MM.1S (cell line): Measurements from ENCODE around the gene CENPS.
"Not testable (repeated sequence)": the region's sequence is repeated elsewhere in the genome, so short reads cannot be mapped to it uniquely, and the experiment has no call there.

ENCODE experiments used
- DNase-seq: peaks from one replicate; pipeline ENCODE4 v3.0.0-alpha.2; 2015
- H2AFZ ChIP-seq: fragments of 300-600 bp; sonication (generic); 2 replicates; pipeline ENCODE4 v1.6.0; 2016; ENCODE audit warnings: antibody characterized with exemption, low read length
- H3F3A ChIP-seq: fragments of 300-600 bp; sonication (generic); 2 replicates; pipeline ENCODE4 v1.6.1; 2016; ENCODE audit warnings: mild to moderate bottlenecking, antibody characterized with exemption, low read length, moderate library complexity, mixed read lengths; ENCODE audit not compliant: insufficient read depth
- H3K27ac ChIP-seq: fragments of 300-600 bp; sonication (generic); 2 replicates; pipeline ENCODE4 v1.5.1; 2016; ENCODE audit warnings: mild to moderate bottlenecking, low read length
- H3K27me3 ChIP-seq: fragments of 300-600 bp; sonication (generic); replicated peaks from 2 replicates; pipeline ENCODE4 v1.6.0; 2016; ENCODE audit warnings: low read length; ENCODE audit not compliant: insufficient read depth
- H3K36me3 ChIP-seq: fragments of 300-600 bp; sonication (generic); replicated peaks from 2 replicates; pipeline ENCODE4 v1.6.1; 2016; ENCODE audit warnings: mild to moderate bottlenecking, low read length, mixed read lengths; ENCODE audit not compliant: insufficient read depth
- H3K4me1 ChIP-seq: fragments of 300-600 bp; sonication (generic); 2 replicates; pipeline ENCODE4 v1.6.1; 2016; ENCODE audit warnings: low read length, mixed read lengths
- H3K4me2 ChIP-seq: fragments of 300-600 bp; sonication (generic); 2 replicates; pipeline ENCODE4 v1.6.0; 2016; ENCODE audit warnings: low read depth, low read length
- H3K4me3 ChIP-seq: fragments of 300-600 bp; sonication (generic); 2 replicates; pipeline ENCODE4 v1.5.1; 2016; ENCODE audit warnings: low read length, mixed read lengths
- H3K79me2 ChIP-seq: fragments of 300-600 bp; sonication (generic); 2 replicates; pipeline ENCODE4 v1.6.1; 2016; ENCODE audit warnings: mixed run types, low read length, mixed read lengths
- H3K9ac ChIP-seq: fragments of 300-600 bp; sonication (generic); 2 replicates; pipeline ENCODE4 v1.6.1; 2016; ENCODE audit warnings: low read length, mixed read lengths
- H3K9me2 ChIP-seq: fragments of 300-600 bp; sonication (generic); replicated peaks from 2 replicates; pipeline ENCODE4 v1.6.1; 2016; ENCODE audit warnings: mild to moderate bottlenecking, low read length, mixed read lengths; ENCODE audit not compliant: insufficient read depth
- H3K9me3 ChIP-seq: fragments of 300-600 bp; sonication (generic); replicated peaks from 2 replicates; pipeline ENCODE4 v1.6.1; 2016; ENCODE audit warnings: mild to moderate bottlenecking, low read length, mixed read lengths; ENCODE audit not compliant: insufficient read depth
- H4K20me1 ChIP-seq: fragments of 300-600 bp; sonication (generic); 2 replicates; pipeline ENCODE4 v1.6.1; 2016; ENCODE audit warnings: mild to moderate bottlenecking, low read length, moderate library complexity, mixed read lengths; ENCODE audit not compliant: insufficient read depth
- EZH2 ChIP-seq: fragments of 300-600 bp; sonication (generic); optimal IDR thresholded peaks from 2 replicates; pipeline ENCODE3; 2017; ENCODE audit warnings: low read depth, mild to moderate bottlenecking, antibody characterized with exemption, low read length, mixed read lengths
- EZH2phosphoT487 ChIP-seq: fragments of 300-600 bp; sonication (generic); IDR thresholded peaks from 2 replicates; pipeline ENCODE4 v1.6.1; 2018; ENCODE audit warnings: antibody characterized with exemption, low read length
- TF ChIP-seq, protein P1 (sequence below): fragments of 300-600 bp; sonication (generic); IDR thresholded peaks from 2 replicates; pipeline ENCODE4 v1.5.1; 2016; ENCODE audit warnings: antibody characterized with exemption, low read length, mixed read lengths

CENPS gene

DNA sequence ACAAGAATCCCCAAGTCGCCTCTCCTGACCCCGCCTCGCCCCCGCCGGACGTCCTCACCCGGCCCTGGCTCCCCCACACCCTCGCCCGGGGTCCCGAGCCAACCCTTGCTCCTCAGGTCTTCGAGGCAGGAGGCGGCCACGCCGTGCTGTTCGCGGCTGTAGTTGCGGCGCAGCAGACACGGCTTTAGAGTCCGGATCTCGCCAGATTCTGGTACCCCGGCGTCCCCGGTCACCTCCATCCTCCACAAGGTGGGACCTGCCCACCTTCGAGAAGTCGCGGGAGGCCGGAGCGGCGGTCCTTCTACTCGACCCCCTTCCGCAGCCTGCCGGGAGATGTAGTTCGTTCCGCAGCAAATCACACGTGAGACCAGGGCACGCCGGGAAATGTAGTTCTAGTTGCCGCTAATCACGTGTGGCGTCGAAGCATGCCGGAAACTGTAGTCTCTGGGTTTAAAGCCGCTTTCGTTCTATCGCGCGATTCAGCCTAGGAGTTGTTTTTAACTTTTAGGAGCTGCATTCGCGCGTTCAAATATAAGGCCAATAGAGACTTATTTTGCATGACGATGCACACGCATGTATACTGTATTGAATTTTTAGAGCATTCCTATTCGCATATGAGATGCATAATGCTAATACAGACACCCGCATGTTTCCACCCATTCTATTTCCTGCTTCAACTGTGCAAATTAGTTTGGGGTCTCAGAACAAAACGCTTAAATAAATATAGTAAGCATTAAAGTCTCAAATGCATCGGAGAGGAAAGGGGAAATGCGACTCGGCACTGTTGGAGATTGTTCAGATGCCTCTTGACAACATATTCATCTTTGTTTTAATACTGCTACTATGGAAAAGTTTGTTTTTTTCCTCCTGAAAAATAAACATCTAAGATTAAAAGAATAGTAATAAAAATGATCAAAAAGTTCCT, 42.2 kb downstream of the CENPS start, which contains the start of gene DFFA:
Gene DFFA (minus strand): TSS at position 310 of the 925 bp plus-strand sequence. CDS start 71 bp downstream, at position 239.
- TF ChIP-seq, protein P1, sequence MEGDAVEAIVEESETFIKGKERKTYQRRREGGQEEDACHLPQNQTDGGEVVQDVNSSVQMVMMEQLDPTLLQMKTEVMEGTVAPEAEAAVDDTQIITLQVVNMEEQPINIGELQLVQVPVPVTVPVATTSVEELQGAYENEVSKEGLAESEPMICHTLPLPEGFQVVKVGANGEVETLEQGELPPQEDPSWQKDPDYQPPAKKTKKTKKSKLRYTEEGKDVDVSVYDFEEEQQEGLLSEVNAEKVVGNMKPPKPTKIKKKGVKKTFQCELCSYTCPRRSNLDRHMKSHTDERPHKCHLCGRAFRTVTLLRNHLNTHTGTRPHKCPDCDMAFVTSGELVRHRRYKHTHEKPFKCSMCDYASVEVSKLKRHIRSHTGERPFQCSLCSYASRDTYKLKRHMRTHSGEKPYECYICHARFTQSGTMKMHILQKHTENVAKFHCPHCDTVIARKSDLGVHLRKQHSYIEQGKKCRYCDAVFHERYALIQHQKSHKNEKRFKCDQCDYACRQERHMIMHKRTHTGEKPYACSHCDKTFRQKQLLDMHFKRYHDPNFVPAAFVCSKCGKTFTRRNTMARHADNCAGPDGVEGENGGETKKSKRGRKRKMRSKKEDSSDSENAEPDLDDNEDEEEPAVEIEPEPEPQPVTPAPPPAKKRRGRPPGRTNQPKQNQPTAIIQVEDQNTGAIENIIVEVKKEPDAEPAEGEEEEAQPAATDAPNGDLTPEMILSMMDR = no peak
- no peak for TF ChIP-seq EZH2
- no peak for TF ChIP-seq EZH2phosphoT487

DNA sequence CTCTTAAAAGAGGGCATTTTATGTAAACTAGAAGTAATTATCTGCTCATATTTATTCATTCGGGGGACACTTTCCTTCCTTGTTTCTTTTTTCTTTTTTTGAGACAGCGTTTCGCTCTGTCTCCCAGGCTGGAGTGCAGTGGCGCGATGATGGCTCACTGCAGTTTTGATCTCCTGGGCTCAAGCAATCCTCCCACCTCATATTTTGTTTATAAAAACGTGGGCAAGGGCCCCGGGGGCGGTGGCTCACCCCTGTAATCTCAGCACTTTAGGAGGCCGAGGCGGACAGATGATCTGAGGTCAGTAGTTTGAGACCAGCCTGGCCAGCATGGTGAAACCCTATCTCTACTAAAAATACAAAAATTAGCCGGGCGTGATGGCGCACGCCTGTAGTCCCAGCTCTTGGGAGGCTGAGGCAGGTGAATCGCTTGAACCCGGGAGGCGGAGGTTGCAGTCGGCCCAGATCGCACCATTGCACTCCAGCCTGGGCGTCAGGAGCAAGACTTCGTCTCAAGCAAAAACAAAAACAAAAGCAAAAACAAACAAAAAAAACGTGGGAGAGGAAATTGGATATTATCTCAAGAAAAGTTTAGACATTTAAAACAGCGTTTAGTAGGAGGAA, 43.0 kb downstream of the CENPS start:
- Histone ChIP-seq H3K36me3 (no peaks in the 10 kb centered on the region), H4K20me1 (no peaks in the 10 kb centered on the region), H3K4me3 (peak overlapping the region; percentile 75), H3K9me3 (no peaks in the 10 kb centered on the region), H3K4me1 (peaks cover 14% of the 10 kb centered on the region; the same call in 1 of the 2 replicates), H3F3A (peaks cover 19% of the 10 kb centered on the region), H3K27me3 (no peaks in the 10 kb centered on the region), H3K27ac (peak overlapping the region; percentile 59; the same call in 1 of the 2 replicates), H3K79me2 (peaks cover 45% of the 10 kb centered on the region), H2AFZ (peak overlapping the region; percentile 81), H3K4me2 (peak overlapping the region; percentile 81), H3K9me2 (no peaks in the 10 kb centered on the region), H3K9ac (peak overlapping the region; percentile 38; the same call in 1 of the 2 replicates)
- no peak for TF ChIP-seq EZH2phosphoT487
- TF ChIP-seq EZH2 = no peak
- TF ChIP-seq, protein P1 = no peak
- DNase-seq = no peak

More for the DNA sequence above, 42.2 kb downstream of the CENPS start, which contains the start of gene DFFA:
- no peaks in the 10 kb centered on the region for H3K9me2 ChIP-seq
- no peaks in the 10 kb centered on the region for H3K36me3 ChIP-seq
- H3K27me3 ChIP-seq = no peaks in the 10 kb centered on the region
- H3K9me3 ChIP-seq = no peaks in the 10 kb centered on the region
- H3K4me3 ChIP-seq = peak within 1 kb of the TSS; percentile 75
- peak within 1 kb of the TSS; percentile 81 for H2AFZ ChIP-seq
- peaks cover 19% of the 10 kb centered on the region for H3F3A ChIP-seq
- peaks cover 14% of the 10 kb centered on the region; the same call in 1 of the 2 replicates for H3K4me1 ChIP-seq
- H3K4me2 ChIP-seq = peak within 1 kb of the TSS; percentile 81
- H3K27ac ChIP-seq = peak within 1 kb of the TSS; percentile 59
- DNase-seq = peak; percentile 98
- no peaks in the 10 kb centered on the region for H4K20me1 ChIP-seq
- peaks cover 37% of the 10 kb centered on the region for H3K79me2 ChIP-seq
- peak within 1 kb of the TSS; percentile 53 for H3K9ac ChIP-seq

DNA sequence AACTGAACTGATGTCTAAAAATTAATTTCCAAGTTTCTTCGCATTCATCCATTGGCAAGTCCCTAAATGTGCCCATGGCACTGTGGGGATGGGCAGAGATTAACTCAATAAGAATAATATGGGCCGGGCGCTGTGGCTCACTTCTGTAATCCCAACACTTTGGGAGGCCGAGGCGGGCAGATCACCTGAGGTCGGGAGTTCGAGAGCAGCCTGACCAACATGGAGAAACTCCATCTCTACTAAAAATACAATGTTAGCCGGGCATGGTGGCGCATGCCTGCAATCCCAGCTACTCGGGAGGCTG, 44.0 kb downstream of the CENPS start:
- H3K27ac ChIP-seq = not testable (repeated sequence)

More for the DNA sequence above, 44.0 kb downstream of the CENPS start:
- not testable (repeated sequence) for DNase-seq, H4K20me1 ChIP-seq, H3K9ac ChIP-seq, H3K9me3 ChIP-seq, H3K9me2 ChIP-seq, H3K27me3 ChIP-seq, H3K36me3 ChIP-seq
- Histone ChIP-seq H3K4me1 (peaks cover 14% of the 10 kb centered on the region; the same call in 1 of the 2 replicates), H3K79me2 (peaks cover 55% of the 10 kb centered on the region), H3K4me2 (peak overlapping the region; percentile 49; the same call in 1 of the 2 replicates), H3F3A (peaks cover 19% of the 10 kb centered on the region), H3K4me3 (peak overlapping the region; percentile 100), H2AFZ (peak overlapping the region; percentile 88)
